BJ (cell line): ENCODE data around the gene SIRT5. TPM values are rescaled to one million over a fixed set of nuclear protein-coding genes. Genes with fewer than 3 reads are reported as not detected.

Source experiments
- CTCF ChIA-PET: fragments of 350-600 bp; formaldehyde crosslinking; extraction: SDS; loops from one replicate; lab custom pipeline; 2021; ENCODE audit warnings: antibody characterized with exemption, inconsistent platforms; lab: Yijun Ruan, JAX
- POLR2A ChIA-PET: fragments of 300-600 bp; sonication (Branson Sonifier 250); formaldehyde crosslinking; extraction: SDS; loops from one replicate; lab custom pipeline; 2021; ENCODE audit warnings: antibody characterized with exemption; lab: Charles Lee
- DNase-seq: peaks from one replicate; pipeline ENCODE4 v3.0.0-alpha.2; 2011; ENCODE audit warnings: low read depth
- H3K27me3 ChIP-seq: 2 replicates; pipeline ENCODE4 v1.6.0; 2011; ENCODE audit warnings: low read length; ENCODE audit not compliant: control insufficient read depth, insufficient read depth
- H3K36me3 ChIP-seq: 2 replicates; pipeline ENCODE4 v1.5.1; 2011; ENCODE audit warnings: low read length; ENCODE audit not compliant: control insufficient read depth, insufficient read depth
- H3K4me3 ChIP-seq: 2 replicates; pipeline ENCODE4 v1.5.1; 2011; ENCODE audit warnings: low read depth, mild to moderate bottlenecking, control low read depth, low read length
- polyA plus RNA-seq: library from polyadenylated mRNA; depleted of rRNA; stranded (reverse); fragments of >200 nt; gene quantifications from 2 replicates; pipeline ENCODE4 v1.2.3, GENCODE V29; 2011
- TF ChIP-seq, protein P1 (sequence below): IDR thresholded peaks from 2 replicates; pipeline ENCODE4 v1.5.1; 2011; ENCODE audit warnings: low read depth, mild to moderate bottlenecking, control low read depth, inconsistent platforms, low read length, moderate library complexity; ENCODE audit not compliant: insufficient read depth

The SIRT5 gene
- polyA plus RNA-seq, 1 experiment, result 4.6 TPM

DNA sequence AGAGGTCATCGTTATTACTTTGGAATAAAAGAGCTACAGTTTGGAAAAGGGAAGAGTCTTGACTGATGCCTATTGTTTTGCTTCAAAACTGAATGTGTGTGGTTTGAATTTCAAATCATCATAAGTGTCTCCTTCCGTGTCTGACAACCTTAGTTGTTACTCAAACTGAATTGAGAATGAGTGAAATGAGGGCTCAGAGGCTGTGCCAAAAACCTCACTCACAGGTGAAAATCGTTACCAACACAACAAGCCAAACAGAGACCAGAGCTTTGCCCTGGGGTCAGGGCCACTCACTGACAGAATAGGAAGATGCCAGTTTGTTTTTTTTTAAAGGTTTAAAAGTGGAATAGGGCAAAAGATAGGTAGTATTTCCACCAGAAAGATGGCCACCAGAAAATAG is 15.2 kb upstream of the SIRT5 start:
- TF ChIP-seq, protein P1, sequence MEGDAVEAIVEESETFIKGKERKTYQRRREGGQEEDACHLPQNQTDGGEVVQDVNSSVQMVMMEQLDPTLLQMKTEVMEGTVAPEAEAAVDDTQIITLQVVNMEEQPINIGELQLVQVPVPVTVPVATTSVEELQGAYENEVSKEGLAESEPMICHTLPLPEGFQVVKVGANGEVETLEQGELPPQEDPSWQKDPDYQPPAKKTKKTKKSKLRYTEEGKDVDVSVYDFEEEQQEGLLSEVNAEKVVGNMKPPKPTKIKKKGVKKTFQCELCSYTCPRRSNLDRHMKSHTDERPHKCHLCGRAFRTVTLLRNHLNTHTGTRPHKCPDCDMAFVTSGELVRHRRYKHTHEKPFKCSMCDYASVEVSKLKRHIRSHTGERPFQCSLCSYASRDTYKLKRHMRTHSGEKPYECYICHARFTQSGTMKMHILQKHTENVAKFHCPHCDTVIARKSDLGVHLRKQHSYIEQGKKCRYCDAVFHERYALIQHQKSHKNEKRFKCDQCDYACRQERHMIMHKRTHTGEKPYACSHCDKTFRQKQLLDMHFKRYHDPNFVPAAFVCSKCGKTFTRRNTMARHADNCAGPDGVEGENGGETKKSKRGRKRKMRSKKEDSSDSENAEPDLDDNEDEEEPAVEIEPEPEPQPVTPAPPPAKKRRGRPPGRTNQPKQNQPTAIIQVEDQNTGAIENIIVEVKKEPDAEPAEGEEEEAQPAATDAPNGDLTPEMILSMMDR, result no peak
- peaks cover 1% of the 10 kb centered on the region; the same call in 1 of the 2 replicates for H3K27me3 ChIP-seq
- no peaks in the 10 kb centered on the region for H3K36me3 ChIP-seq
- H3K4me3 ChIP-seq, result no peak overlapping the region
- ChIA-PET CTCF (interaction anchor here (0.7 to 1.1 kb wide), 2 partner anchors 10 to 13 kb away, joined by 3 read pairs; no protein-coding TSS in a partner anchor), POLR2A (no interaction called here)
- DNase-seq, result no peak

DNA sequence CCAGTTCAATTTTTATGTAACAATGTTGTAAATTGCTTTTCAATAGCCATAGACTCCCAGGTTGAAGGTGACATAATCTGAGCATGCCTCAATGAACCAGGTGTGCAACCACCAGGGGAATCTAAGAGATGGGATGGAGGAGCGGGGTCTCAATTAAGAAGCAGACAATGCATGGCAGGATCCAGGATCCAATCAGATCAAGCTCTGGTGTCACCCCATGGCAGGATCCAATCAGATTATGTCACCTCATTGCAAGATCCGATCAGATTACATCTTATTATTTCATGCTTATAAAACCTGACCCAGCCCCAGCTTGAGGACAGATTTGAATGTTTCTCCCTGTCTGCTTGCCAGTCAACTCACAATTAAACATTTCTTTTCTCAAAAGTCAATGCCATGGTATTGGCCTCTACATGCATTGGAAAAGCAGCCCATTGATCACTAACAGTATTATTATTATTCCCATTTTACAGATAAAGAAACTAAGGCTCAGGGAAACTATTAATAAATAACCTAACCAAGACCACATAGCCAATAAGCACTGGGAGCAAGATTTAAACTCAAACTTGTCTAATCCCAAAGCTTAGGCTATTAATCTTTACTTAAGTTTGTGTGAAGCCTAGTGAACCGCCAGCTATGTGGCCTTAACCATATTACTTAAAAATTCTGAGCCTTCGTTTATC is 14.3 kb upstream of the SIRT5 start:
- DNase-seq, result no peak
- Histone ChIP-seq H3K36me3 (no peaks in the 10 kb centered on the region), H3K27me3 (peaks cover 1% of the 10 kb centered on the region; the same call in 1 of the 2 replicates), H3K4me3 (no peak overlapping the region)
- TF ChIP-seq, protein P1, result no peak
- POLR2A ChIA-PET, result no interaction called here
- CTCF ChIA-PET, result interaction anchor here (1.1 to 4.6 kb wide), 2 partner anchors 12 to 15 kb away, joined by 3 to 25 read pairs; partner anchors contain the start of gene SIRT5

DNA sequence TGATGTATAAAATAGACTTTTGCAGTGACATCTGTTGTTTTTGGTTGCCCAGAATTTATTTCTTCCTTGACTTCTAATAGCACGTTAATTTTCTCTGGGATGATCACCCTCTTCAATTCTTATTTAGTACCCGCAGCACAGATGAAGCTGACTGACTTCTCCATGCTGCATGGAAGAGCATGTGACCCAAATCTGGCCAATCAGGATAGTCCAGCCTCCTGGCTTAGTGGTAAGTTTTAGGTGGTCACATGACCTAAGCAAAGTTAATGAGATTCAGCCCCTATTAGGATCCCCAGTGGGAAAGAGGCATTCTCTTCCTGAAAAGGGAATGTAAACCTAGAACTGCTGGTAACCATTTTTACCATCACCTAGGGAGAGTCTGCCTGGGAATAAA is 13.8 kb upstream of the SIRT5 start:
- peaks cover 1% of the 10 kb centered on the region; the same call in 1 of the 2 replicates for H3K27me3 ChIP-seq
- H3K4me3 ChIP-seq, result no peak overlapping the region
- CTCF ChIA-PET, result interaction anchor here (4.6 kb wide), 1 partner anchor 14 kb away, joined by 25 read pairs; the partner anchor contains the start of gene SIRT5
- no peak for DNase-seq
- TF ChIP-seq, protein P1, result no peak
- POLR2A ChIA-PET, result no interaction called here
- no peaks in the 10 kb centered on the region for H3K36me3 ChIP-seq

DNA sequence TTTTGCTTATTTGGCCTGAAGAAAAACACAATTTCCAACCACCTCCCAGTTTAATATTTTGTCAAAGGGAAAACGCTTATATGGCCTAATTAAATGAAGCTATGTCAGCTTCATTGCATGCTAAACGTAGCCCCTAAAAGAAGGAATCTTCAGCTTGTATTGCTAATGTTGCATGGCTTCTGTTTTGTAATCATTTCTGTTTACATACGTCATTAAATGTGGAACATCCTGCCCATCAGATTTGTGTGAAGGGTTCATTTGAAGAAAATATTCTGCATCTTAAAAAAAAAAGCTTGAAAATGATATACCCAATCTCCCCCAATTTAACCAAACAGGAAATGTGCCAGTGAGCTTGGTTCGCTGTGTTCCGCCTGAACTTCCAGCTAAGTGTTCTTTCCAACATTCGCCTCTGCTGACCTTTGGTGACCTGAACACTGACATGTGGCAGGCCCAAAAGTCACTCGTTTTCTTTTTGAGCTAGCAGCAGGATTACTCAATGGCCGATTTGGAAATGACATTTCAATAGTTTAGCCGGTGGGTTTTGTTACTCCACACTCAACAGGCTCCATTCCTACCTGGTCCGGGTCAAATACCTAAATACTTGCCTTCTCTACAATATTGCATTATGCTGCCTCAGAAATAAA is 12.7 kb upstream of the SIRT5 start:
- ChIA-PET CTCF (interaction anchor here (1.5 to 4.6 kb wide), 3 partner anchors 10 to 24 kb away, joined by 5 to 25 read pairs (median 11); partner anchors contain the start of gene SIRT5), POLR2A (no interaction called here)
- Histone ChIP-seq H3K4me3 (no peak overlapping the region), H3K27me3 (peaks cover 3% of the 10 kb centered on the region; the same call in 1 of the 2 replicates), H3K36me3 (no peaks in the 10 kb centered on the region)
- no peak for DNase-seq
- TF ChIP-seq, protein P1, result no peak

DNA sequence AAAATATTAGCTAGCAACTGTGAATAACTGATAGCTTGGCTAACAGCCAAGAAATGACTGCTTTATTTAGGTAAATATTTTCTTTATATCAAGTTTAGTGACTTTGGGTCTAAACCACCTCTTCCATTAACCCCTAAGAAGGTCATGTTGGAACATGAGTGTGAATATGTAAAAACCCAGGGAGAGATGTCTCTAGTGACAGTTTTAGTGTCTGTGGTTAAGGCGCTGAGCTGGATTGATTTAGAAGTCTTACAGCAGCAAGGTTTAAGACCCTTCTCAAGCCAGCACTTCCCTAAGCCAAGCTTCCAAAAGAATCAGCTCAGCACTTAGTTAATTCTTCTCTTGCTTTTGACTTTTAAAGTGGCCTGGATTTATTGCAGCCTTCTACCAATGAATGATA is 11.4 kb upstream of the SIRT5 start:
- Histone ChIP-seq H3K4me3 (no peak overlapping the region), H3K36me3 (no peaks in the 10 kb centered on the region), H3K27me3 (peaks cover 3% of the 10 kb centered on the region; the same call in 1 of the 2 replicates)
- TF ChIP-seq, protein P1, result no peak
- ChIA-PET POLR2A (no interaction called here), CTCF (interaction anchor here (1.5 to 4.6 kb wide), 2 partner anchors 12 to 25 kb away, joined by 5 to 25 read pairs; partner anchors contain the start of gene SIRT5)
- no peak for DNase-seq
